Nephron (organoid): ENCODE data around the gene GABARAPL1.

Experiments
- H3K27ac Mint-ChIP-seq, 3 experiments: 2 replicates each; pipeline ENCODE4 v1.8.0; 2020; ENCODE audit warnings: mixed read lengths in 3 of 3, mild to moderate bottlenecking in 2 of 3, moderate library complexity in 1 of 3
- H3K27me3 Mint-ChIP-seq: 2 replicates; pipeline ENCODE4 v1.8.0; 2021; ENCODE audit warnings: low read depth, mild to moderate bottlenecking, moderate library complexity, mixed read lengths
- H3K36me3 Mint-ChIP-seq: 2 replicates; pipeline ENCODE4 v1.8.0; 2020; ENCODE audit warnings: low read depth, mixed read lengths
- H3K4me1 Mint-ChIP-seq: 2 replicates; pipeline ENCODE4 v1.8.0; 2020; ENCODE audit warnings: mixed read lengths
- H3K4me3 Mint-ChIP-seq, 3 experiments: 2 replicates each; pipeline ENCODE4 v1.8.0; 2020; ENCODE audit warnings: mild to moderate bottlenecking in 3 of 3, mixed read lengths in 3 of 3, moderate library complexity in 2 of 3
- H3K9me3 Mint-ChIP-seq: 2 replicates; pipeline ENCODE4 v1.8.0; 2020; ENCODE audit warnings: mixed read lengths
- TF ChIP-seq, protein P1 (sequence below), 3 experiments: fragments of 200-600 bp; sonication (generic); IDR thresholded peaks; one replicate each; pipeline ENCODE4 v1.5.0; 2021; ENCODE audit warnings: antibody characterized with exemption in 3 of 3; ENCODE audit not compliant: unreplicated experiment in 3 of 3

The GABARAPL1 gene

DNA sequence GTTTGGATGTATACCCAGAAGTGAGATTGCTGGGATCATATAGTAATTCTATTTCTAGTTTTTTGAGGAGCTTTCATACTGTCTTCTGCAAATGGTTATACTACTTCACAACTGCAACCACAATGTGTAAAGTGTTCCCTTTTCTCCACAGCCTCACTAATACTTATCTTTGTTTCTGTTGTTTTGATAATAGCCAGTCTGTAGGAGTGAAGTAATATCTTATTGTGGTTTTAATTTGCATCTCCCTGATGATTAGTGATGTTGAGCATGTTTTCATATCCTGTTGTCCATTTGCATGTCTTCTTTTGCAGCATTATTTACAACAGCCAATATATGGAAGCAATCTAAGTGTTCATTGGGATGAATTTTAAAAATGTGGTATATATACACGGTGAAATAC is 29.9 kb downstream of the GABARAPL1 start:
- Mint-ChIP-seq H3K4me1 (no peaks in the 10 kb centered on the region), H3K4me3 (no peak overlapping the region), H3K27me3 (no peaks in the 10 kb centered on the region), H3K27ac (no peak overlapping the region), H3K36me3 (no peaks in the 10 kb centered on the region), H3K9me3 (no peaks in the 10 kb centered on the region)
- TF ChIP-seq, protein P1, sequence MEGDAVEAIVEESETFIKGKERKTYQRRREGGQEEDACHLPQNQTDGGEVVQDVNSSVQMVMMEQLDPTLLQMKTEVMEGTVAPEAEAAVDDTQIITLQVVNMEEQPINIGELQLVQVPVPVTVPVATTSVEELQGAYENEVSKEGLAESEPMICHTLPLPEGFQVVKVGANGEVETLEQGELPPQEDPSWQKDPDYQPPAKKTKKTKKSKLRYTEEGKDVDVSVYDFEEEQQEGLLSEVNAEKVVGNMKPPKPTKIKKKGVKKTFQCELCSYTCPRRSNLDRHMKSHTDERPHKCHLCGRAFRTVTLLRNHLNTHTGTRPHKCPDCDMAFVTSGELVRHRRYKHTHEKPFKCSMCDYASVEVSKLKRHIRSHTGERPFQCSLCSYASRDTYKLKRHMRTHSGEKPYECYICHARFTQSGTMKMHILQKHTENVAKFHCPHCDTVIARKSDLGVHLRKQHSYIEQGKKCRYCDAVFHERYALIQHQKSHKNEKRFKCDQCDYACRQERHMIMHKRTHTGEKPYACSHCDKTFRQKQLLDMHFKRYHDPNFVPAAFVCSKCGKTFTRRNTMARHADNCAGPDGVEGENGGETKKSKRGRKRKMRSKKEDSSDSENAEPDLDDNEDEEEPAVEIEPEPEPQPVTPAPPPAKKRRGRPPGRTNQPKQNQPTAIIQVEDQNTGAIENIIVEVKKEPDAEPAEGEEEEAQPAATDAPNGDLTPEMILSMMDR (IDR thresholded peaks at IDR 0.05; ENCODE audit: unreplicated experiment in 3 of 3): no peak

DNA sequence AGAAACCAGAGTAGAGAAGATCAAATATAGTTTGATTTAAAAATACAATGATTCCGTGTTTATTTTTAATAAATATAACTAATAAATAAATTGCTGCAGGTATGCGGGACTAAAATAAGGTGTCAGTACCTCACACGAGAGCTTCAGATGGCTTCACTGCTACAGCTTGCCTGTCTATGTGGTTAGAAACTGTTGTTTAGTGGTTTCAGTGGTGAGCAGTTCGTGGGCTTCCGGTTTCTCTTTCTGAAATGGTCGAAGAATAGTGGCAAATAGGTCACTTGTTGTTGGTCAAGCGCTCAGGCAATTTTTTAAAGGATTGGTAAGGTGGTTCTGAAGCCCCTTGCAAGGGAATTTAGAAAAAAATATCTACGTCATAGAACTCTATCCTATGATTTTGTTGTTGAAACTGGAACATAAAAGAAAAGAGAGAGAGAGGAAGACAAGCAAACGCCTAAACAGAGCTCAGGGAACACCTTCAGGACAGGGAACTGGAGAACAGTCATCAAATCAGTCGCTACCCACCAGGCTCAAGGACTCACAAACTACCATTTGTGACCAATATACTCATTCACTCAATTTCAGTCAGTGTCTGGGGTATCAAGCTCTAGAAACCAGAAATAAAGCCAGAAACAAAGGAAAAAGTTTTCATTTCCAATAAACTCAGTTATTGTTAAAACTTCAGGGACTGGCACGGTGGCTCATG is 31.3 kb downstream of the GABARAPL1 start:
- TF ChIP-seq, protein P1 (IDR thresholded peaks at IDR 0.05; ENCODE audit: unreplicated experiment in 3 of 3): no peak
- H3K9me3 Mint-ChIP-seq: no peaks in the 10 kb centered on the region
- H3K4me1 Mint-ChIP-seq: no peaks in the 10 kb centered on the region
- no peak overlapping the region for H3K4me3 Mint-ChIP-seq
- H3K27me3 Mint-ChIP-seq: no peaks in the 10 kb centered on the region
- H3K36me3 Mint-ChIP-seq: no peaks in the 10 kb centered on the region
- no peak overlapping the region for H3K27ac Mint-ChIP-seq

DNA sequence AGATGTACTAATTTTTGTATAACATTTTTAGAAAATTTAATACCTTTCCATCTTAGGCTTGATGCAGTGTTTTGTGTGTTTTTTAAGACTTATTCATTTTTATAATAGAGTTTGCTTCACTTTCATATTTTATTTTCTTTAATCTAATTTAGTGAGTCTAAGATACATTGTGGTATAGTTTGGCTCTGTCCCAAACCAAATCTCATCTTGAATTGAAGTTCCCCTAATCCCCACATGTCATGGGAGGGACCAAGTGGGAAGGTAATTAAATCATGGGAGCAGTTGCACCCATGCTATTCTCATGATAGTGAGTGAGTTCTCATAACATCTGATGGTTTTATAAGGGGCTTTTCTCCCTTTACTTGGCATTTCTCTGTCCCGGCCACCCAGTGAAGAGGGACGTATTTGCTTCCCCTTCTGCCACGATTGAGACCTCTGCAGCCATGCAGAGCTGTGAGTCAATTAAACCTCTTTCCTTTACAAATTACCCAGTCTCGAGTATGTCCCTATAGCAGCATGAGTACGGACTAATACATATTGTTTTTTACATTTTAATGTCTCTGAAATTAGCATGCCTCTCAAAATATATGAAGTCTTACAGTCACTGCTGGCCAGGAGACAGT is 34.9 kb downstream of the GABARAPL1 start:
- no peak overlapping the region for H3K4me3 Mint-ChIP-seq
- no peak overlapping the region for H3K27ac Mint-ChIP-seq
- H3K27me3 Mint-ChIP-seq: no peaks in the 10 kb centered on the region
- H3K36me3 Mint-ChIP-seq: no peaks in the 10 kb centered on the region
- H3K9me3 Mint-ChIP-seq: peaks cover 1% of the 10 kb centered on the region
- no peaks in the 10 kb centered on the region for H3K4me1 Mint-ChIP-seq
- TF ChIP-seq, protein P1 (IDR thresholded peaks at IDR 0.05; ENCODE audit: unreplicated experiment in 3 of 3): no peak

GRCh38 chr12:10249690-10250455 is 37.2 kb downstream of the GABARAPL1 start:
- no peaks in the 10 kb centered on the region for H3K4me1 Mint-ChIP-seq
- TF ChIP-seq, protein P1 (IDR thresholded peaks at IDR 0.05; ENCODE audit: unreplicated experiment in 3 of 3): no peak
- no peak overlapping the region for H3K27ac Mint-ChIP-seq
- no peak overlapping the region for H3K4me3 Mint-ChIP-seq
- peaks cover 3% of the 10 kb centered on the region for H3K9me3 Mint-ChIP-seq
- no peaks in the 10 kb centered on the region for H3K27me3 Mint-ChIP-seq
- H3K36me3 Mint-ChIP-seq: no peaks in the 10 kb centered on the region

GRCh38 chr12:10251669-10252068 is 39.0 kb downstream of the GABARAPL1 start:
- Mint-ChIP-seq H3K4me3 (no peak overlapping the region), H3K27ac (no peak overlapping the region), H3K27me3 (no peaks in the 10 kb centered on the region), H3K9me3 (peaks cover 11% of the 10 kb centered on the region), H3K4me1 (no peaks in the 10 kb centered on the region), H3K36me3 (no peaks in the 10 kb centered on the region)
- TF ChIP-seq, protein P1 (IDR thresholded peaks at IDR 0.05; ENCODE audit: unreplicated experiment in 3 of 3): no peak
